ENCODE measurements around the gene PDZRN4.
"Not testable (repeated sequence)": the region's sequence is repeated elsewhere in the genome, so short reads cannot be mapped to it uniquely, and the experiment has no call there.

- TF ChIP-seq CTCF (IDR thresholded peaks at IDR 0.05; ENCODE audit: poor library complexity, severe bottlenecking); EP300 (conservative IDR thresholded peaks at IDR 0.05; ENCODE audit: poor library complexity, severe bottlenecking): not testable (repeated sequence)
These were observed 75.1 kb downstream of the PDZRN4 start for GRCh38 chr12:41263196-41263595.
